KOPT-K1 (cell line): ENCODE data around the gene PPP3CB.
"Not testable (repeated sequence)": the region's sequence is repeated elsewhere in the genome, so short reads cannot be mapped to it uniquely, and the experiment has no call there.

Experiments
- H3K27ac ChIP-seq: fragments of 200-600 bp; sonication (generic); 2 replicates; pipeline ENCODE4 v1.5.1; 2016; ENCODE audit warnings: antibody characterized with exemption, mild to moderate bottlenecking, low read depth, low read length; ENCODE audit not compliant: poor library complexity, severe bottlenecking
- H3K36me3 ChIP-seq: fragments of 200-600 bp; sonication (generic); 2 replicates; pipeline ENCODE4 v1.5.1; 2017; ENCODE audit warnings: antibody characterized with exemption, mild to moderate bottlenecking, low read length, moderate library complexity; ENCODE audit not compliant: insufficient read depth
- H3K9me3 ChIP-seq: fragments of 200-600 bp; sonication (generic); 2 replicates; pipeline ENCODE4 v1.5.1; 2017; ENCODE audit warnings: antibody characterized with exemption, low read length, mild to moderate bottlenecking; ENCODE audit not compliant: insufficient read depth, poor library complexity, severe bottlenecking

The PPP3CB gene

DNA sequence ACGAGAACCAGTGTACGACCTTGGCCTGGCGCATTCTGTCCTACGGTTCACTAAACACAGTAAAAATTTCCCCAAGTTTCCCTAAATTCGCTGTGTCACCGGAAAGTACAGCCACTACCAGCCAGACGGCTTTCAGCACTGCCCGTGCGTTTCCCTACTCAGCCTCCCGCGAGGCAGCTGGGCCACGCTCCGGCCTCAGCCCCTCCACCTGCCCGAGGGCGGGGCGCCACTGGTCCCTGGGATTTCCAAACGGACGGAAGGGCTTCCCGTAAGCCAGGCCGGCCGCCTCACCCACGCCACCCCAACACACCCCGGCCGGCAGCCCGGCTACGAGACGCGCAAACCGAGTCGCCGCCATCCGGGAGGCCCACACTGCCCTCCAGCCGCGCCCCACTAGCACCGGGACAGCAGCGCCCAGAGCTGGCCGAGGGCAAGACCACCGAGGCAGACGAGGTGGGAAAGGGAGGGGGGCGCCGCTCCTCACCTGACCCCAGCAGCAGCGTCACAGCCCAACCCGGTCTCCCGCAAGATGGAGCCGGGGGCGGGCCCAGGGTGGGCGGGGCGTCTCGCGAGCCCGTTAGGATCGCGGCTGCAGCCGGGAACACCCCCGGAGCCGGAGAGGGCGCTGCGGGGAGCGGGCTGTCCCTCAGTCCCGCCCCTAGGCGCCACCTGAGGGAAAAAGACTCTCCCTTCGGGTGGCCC lies 82.1 kb downstream of the PPP3CB start, which contains the start of gene ANXA7:
TSS of gene ANXA7 (minus strand) at position 531 of the 702 bp plus-strand sequence. CDS start 13,202 bp downstream, outside the sequence.
- H3K27ac ChIP-seq: peak within 1 kb of the TSS; percentile 79
- H3K36me3 ChIP-seq: no peaks in the 10 kb centered on the region
- H3K9me3 ChIP-seq: no peaks in the 10 kb centered on the region

DNA sequence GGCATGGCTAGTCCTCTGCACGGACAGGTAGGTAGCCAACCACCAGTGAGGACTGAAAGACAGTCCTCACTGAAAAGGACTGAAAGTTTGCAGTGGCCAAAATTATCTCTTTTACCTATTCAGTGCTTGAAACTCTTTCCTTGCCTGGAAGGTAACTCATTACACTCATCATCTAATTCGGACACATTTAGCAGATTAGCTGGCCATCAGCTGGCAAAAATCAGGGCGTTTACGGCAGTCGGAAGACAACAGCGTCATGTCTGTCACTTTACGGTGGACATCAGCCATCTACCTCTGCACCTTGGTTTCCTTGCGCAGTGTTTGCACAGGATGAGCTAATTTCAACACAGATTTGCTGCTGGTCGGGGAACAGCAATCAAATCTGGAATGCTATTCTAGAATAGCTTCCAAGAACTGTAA lies 82.7 kb downstream of the PPP3CB start:
- Histone ChIP-seq H3K27ac (peak overlapping the region; percentile 79), H3K9me3 (no peaks in the 10 kb centered on the region), H3K36me3 (no peaks in the 10 kb centered on the region)

DNA sequence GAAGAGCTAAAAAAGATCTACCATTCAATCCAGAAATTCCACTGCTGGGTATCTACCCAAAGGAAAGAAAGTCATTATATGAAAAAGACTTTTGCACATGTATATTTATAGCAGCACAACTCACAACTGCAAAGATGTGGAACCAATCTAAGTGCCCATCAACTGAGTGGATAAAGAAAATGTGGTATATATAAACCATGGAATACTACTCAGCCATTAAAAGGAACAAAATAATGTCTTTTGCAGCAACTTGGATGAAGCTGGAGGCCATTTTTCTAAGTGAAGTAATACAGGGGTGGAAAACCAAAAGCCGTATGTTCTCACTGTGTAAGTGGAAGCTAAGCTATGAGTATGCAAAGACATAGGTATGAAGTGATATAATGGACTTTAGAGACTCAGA lies 84.9 kb downstream of the PPP3CB start:
- Histone ChIP-seq H3K27ac (no peak overlapping the region), H3K36me3 (peaks cover 15% of the 10 kb centered on the region; the same call in 1 of the 2 replicates), H3K9me3 (no peaks in the 10 kb centered on the region)

DNA sequence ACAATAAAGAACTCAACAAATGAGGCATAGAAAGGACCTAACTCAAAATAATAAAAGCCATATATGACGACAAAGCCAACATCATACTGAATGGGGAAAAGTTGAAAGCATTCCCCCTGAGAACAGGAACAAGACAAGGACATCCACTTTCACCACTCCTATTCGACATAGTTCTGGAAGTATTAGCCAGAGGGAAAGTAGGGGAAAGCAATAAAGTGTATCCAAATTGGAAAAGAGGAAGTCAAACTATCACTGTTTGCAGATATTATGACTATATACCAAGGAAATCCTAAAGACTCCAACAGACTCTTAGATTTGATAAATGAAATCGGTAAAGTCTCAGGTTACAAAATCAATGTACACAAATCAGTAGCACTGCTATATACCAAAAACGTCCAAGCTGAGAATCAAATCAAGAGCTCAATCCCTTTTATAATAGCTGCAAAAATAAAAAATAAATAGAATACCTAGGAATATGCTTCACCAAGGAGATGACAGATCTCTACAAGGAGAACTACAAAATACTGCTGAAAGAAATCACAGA lies 86.8 kb downstream of the PPP3CB start:
- Histone ChIP-seq H3K27ac (no peak overlapping the region), H3K36me3 (peaks cover 15% of the 10 kb centered on the region; the same call in 1 of the 2 replicates), H3K9me3 (no peaks in the 10 kb centered on the region)

DNA sequence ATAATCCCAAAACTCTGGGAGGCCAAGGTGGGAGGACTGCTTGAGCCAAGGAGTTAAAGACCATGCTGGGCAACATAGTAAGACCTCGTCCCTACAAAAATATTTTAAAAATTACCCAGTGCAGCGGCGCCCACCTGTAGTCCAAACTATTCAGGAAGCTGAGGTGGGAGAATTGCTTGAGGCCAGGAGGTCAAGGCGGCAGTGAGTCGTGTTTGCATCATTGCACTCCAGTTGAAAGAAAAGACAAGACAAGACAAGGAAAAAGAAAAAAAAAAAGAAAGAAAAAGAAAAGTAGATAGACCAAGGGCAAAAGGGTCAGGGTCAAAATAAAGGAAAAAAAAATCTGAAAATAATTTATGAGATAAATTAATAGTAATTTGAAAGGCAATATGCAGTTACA lies 87.8 kb downstream of the PPP3CB start:
- Histone ChIP-seq H3K36me3 (peaks cover 15% of the 10 kb centered on the region; the same call in 1 of the 2 replicates), H3K9me3 (no peaks in the 10 kb centered on the region), H3K27ac (no peak overlapping the region)

DNA sequence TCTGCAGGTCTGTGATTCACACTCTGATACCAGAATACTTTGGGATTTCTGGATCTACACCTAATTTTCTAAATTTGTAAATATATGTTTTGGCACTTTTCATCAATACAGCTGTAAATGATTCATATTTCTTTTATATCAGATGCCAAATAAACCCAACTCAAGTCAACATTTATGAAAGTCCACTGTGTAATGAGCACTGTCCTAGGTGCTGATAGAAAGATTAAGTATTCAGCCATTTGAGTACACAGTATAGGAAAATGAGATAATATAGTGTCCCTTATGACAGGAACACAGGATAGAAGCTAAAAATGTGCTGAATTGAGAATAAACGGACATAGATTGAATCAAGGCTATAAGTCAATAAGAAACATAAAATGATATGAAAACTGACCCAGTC lies 88.3 kb downstream of the PPP3CB start:
- H3K27ac ChIP-seq: no peak overlapping the region
- peaks cover 15% of the 10 kb centered on the region; the same call in 1 of the 2 replicates for H3K36me3 ChIP-seq
- no peaks in the 10 kb centered on the region for H3K9me3 ChIP-seq

DNA sequence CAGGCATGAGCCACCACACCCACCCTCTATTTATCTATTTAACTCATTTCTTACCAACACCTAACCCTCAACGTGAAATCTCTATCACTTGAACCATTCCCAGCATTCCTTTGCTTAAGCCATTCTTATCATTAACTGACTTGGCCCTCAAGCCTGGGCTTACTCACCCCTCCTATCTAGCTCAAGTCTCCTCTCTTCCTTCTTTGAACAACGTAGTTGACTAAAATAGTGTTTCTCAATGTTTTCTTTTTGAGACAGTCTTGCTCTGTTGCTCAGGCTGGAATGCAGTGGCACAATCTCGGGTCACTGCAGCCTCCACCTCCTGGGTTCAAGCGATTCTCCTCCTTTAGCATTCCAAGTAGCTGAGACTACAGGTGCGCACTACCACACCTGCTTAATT lies 89.0 kb downstream of the PPP3CB start:
- Histone ChIP-seq H3K27ac (no peak overlapping the region), H3K9me3 (no peaks in the 10 kb centered on the region), H3K36me3 (peaks cover 15% of the 10 kb centered on the region; the same call in 1 of the 2 replicates)

DNA sequence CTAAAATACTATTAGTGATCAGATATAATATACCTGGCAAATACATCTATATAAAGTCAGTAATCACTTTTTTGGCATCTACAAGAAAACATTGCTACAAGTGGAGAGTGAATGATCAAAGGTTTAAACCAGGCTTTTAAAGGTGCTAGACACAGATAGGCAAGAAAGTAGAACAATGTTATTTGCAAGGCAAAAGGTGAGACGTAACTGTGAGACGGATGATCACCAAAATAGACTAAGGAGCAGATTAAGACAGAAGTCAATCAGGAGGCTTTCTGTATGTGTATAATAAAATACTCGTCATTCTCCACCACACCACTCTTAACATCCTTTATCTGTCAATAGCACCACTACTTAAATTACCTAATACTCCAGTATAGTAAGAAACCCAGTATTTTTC lies 90.3 kb downstream of the PPP3CB start:
- H3K36me3 ChIP-seq: peaks cover 15% of the 10 kb centered on the region; the same call in 1 of the 2 replicates
- H3K9me3 ChIP-seq: no peaks in the 10 kb centered on the region
- no peak overlapping the region for H3K27ac ChIP-seq

DNA sequence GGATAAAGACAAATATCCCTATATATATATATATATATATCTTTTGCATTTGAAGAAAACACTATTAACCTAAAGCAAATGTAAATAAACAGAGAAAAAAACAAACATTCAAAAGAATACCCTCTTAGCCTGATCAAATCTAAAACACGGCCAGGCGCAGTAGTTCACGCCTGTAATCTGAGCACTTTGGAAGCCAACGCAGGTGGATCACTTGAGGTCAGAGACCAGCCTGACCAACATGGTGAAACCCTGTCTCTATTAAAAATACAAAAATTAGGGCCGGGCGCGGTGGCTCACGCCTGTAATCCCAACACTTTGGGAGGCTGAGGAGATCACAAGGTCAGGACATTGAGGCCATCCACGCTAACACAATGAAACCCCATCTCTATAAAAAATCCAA lies 91.1 kb downstream of the PPP3CB start:
- H3K27ac ChIP-seq: no peak overlapping the region
- H3K36me3 ChIP-seq: peaks cover 15% of the 10 kb centered on the region; the same call in 1 of the 2 replicates
- H3K9me3 ChIP-seq: no peaks in the 10 kb centered on the region

DNA sequence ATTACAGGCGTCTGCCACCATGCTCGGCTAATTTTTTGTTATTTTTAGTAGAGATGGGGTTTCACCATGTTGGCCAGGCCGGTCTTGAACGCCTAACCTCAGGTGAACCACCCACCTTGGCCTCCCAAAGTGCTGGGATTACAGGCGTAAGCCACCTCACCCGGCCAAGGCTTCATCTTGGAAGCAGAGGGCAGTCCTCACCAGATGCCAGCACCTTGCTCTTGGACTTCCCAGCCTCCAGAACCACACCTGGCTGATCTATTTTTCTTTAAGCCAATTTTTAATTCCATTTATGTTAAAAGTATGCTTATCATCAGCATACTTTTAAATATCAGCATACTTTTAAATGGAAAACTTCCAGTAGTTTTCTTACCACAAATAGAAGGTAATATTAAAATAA lies 94.2 kb downstream of the PPP3CB start:
- no peak overlapping the region for H3K27ac ChIP-seq
- H3K36me3 ChIP-seq: peaks cover 20% of the 10 kb centered on the region
- no peaks in the 10 kb centered on the region for H3K9me3 ChIP-seq

DNA sequence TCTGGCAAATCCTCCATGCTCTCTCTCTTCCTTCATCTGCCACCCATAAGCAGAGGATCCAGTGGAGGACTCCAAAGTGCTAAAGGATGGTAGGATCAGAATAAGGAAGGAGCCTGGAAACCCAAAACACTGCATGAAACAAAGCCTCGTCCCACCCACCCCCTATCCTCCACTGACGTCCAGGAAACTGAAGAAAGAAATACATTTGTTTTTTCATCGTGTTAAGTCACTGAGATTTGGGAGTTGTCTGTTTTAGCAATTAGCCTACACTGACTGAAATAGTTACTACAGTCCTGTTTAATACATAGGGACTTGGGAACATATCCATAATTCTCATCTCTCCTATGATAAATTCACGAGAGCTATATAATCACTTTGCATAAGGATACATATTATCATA lies 96.8 kb downstream of the PPP3CB start:
- Histone ChIP-seq H3K27ac (no peak overlapping the region), H3K9me3 (no peaks in the 10 kb centered on the region), H3K36me3 (peaks cover 44% of the 10 kb centered on the region)

DNA sequence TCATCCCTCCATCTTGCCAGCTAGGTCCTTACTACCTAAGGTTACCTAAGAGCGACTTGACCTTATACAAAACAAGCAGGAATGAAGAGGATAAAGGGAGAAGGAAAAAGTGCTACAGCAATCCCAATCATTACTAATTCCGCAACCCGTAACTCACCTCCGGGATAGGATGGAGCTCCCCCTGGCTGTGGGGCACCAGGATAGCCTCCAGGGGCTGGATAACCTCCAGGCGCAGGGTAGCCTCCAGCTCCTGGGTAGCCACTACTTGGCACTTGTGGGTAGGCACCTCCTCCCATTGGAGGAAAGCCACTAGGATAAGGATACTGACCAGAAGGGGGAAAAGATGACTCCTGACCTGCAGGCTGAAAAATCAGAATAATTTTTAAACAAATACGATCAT lies 97.8 kb downstream of the PPP3CB start:
- Histone ChIP-seq H3K9me3 (no peaks in the 10 kb centered on the region), H3K36me3 (peaks cover 44% of the 10 kb centered on the region), H3K27ac (no peak overlapping the region)

DNA sequence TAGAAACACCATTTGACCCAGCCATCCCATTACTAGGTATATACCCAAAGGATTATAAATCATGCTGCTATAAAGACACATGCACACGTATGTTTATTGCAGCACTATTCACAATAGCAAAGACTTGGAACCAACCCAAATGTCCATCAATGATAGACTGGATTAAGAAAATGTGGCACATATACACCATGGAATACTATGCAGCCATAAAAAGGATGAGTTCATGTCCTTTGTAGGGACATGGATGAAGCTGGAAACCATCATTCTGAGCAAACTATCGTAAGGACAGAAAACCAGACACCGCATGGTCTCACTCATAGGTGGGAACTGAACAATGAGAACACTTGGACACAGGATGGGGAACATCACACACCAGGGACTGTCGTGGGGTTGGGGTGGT lies 101.5 kb downstream of the PPP3CB start:
- H3K36me3 ChIP-seq: peaks cover 61% of the 10 kb centered on the region
- H3K27ac ChIP-seq, H3K9me3 ChIP-seq: not testable (repeated sequence)

DNA sequence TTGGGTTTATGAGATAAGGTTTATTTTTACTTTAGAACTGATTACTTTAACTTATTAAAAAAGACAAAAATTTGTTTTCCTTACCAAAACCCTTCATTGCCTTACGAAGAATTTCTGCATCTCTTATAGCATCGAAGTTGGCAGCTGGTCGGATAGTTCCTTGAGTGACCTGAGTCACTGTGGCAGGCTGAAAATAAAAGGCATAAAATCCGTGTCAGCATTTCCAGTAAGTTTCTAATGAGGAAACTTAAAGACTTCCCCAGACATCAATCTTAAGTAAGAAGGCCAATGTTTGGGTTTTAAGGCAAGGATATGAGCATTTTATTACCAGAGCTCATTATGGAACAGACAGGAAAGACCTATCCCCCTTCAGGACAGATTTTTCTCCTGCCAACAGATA lies 107.6 kb downstream of the PPP3CB start:
- H3K27ac ChIP-seq: no peak overlapping the region
- peaks cover 73% of the 10 kb centered on the region for H3K36me3 ChIP-seq
- H3K9me3 ChIP-seq: no peaks in the 10 kb centered on the region

DNA sequence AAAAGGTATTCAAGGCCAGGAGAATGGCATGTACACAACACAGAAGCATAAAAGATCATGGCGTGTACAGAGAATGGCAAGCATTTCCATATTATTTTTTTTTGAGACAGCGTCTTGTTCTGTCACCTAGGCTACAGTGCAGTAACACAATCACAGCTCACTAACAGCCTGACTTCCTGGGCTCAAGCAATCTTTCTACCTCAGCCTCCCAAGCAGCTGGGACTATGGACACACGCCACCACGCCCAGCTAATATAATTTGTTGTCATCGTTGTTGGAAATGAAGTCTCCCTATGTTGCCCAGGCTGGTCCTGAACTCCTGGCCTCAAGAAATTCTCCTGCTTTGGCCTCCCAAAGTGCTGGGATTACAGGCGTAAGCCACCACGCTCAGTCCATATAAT lies 109.2 kb downstream of the PPP3CB start:
- peaks cover 87% of the 10 kb centered on the region for H3K36me3 ChIP-seq
- H3K27ac ChIP-seq: no peak overlapping the region

More for the DNA sequence above, 109.2 kb downstream of the PPP3CB start:
- no peaks in the 10 kb centered on the region for H3K9me3 ChIP-seq
